SKM-1 (cell line): ENCODE measurements around the gene TMEM140.
"Not testable (repeated sequence)": the region's sequence is repeated elsewhere in the genome, so short reads cannot be mapped to it uniquely, and the experiment has no call there.

Experiments
- DNase-seq: peaks from one replicate; lab custom pipeline; 2025; ENCODE audit not compliant: unreplicated experiment; lab: John Stamatoyannopoulos, UW

Gene TMEM140

DNA sequence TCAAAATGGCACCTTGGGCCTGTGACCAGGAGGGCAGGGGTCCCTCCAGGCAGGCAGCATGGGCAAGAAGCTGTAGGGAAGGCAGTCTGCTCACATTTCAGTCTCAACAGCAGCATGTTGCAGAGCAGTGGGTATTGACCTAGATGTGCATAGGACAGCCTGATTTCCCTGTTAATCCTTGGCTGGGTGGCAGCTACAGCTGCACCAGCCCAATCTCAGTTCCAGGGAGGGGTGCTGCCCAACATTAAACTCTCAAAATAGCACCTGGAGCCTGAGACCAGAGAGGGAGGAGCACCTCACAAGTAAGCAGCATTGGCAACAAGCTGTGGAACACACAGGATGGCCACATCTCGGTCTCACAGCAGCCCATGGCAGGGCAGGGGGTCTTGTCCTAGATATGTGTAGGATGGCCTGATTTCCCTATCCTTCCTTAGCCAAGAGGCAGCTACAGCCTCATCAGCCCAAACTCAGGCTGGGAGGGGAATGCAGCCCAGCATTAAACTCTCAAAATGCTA lies 10.3 kb downstream of the TMEM140 start:
- DNase-seq: no peak

GRCh38 chr7:135158874-135159273 lies 11.0 kb downstream of the TMEM140 start:
- no peak for DNase-seq

- no peak for DNase-seq
These were observed 11.7 kb downstream of the TMEM140 start for GRCh38 chr7:135159359-135160085.

DNA sequence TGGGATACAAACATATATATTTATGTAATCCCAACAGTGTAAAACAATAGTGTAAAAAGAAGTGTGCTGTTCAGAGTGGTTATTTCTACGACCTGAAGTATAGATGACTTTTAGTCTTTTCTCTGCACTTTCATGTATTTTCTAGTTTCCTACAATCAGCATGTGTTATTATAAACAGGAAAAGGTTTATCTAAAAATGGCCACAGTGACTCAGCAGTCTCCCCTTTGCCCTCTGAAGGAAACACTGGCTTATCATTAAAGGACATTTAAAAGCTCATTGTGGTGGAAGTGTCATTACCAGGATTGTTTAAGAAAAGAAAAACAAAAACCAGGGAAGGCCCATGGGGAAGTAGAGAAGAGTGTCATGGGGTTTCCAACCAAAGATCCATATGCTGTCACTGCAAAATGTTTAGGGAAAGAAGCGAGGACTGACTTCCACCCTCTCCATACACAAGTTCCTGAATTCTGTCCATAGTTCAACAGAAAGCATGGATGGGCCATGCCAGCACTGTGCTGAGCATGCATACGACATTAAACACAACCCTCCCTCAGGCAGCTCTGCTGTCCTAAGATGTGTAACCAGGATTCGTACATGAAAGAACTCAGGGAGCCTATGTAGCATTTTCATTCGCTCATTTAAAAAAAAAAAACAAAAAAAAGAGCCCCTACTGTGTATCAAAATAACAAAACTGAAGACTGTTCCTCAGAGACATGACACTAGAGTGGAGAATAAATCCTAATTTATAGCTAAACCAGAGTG lies 12.4 kb downstream of the TMEM140 start:
- no peak for DNase-seq

DNA sequence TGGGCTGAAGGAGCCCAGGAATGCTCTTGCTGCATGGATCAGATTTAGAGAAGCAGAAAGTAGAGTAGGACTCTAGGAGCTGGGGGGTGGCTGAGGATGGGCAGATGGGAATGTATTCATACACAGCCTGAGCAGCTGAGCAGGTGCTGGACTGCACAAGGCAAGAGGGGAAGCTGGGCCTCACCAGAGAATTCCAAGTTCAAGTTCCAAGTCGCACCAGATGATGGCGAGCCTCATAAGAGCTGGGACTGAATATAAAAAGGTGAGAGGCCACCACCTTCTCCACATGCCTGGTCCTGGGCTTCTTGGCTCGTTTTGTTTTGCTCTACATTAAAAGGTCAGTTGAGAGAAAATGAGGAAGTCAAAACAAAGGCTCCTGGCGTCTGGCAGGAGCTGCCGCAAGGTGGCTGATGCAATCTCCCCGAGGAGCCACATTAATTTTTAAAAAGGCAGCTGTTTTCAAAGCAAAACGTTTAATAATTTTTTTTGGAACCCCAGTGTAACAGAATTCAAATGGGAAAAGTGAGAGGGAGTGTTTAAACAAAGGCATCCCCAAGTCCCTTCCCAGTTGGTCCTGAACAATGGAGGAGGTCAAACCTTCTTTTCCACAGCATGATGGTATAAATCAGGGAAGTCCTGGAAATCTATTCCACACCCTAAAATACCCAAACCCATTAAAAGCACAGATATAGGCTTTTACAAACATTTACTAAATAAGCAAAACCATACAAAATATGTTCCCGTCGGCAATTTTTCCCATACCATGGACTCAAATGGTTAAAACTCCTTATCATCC lies 13.2 kb downstream of the TMEM140 start:
- DNase-seq: peak; percentile 48

DNA sequence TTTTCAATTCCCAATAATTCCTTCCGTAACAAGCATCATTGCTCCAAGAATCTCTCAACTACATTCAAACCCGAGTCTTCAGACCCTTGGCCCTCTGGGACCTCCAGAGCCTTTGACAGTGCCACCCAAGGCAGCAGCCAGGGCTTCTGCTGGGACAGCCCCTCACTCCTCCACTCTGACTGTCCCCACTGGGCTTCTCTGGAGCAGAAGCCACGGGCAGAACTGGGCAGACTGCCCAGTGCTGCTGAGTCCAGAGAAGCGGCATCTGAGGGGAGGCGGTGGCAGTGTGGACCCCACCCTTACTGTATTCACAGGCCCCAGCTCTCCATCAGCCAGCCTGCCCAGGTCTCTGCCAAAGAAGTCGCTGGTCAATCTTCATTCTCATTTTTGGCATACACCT lies 13.8 kb downstream of the TMEM140 start:
- no peak for DNase-seq

DNA sequence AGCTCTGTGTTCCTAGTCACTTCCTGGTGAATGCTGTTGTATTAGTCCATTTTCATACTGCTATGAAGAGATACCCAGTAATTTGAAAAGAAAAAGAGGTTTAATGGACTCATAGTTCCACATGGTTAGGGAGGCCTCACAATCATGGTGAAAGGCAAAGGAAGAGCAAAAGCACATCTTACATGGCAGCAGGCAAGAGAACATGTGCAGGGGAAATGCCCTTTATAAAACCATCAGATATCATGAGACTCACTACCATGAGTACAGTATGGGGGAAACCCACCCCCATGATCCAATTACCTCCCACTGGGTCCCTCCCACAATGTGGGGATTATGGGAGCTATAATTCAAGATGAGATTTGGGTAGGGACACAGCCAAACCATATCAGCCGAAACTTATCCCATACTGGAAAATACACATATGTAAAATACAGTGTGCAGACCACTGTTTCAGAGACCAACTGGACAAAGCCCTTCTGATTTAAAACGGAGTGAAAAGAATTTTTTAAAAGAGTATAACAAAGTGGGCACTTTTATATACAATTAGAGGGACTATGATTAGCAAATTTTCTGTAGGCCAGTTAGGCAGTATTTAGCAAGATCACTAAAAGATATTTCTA lies 14.6 kb downstream of the TMEM140 start:
- DNase-seq: no peak

- DNase-seq: no peak
These were observed 16.6 kb downstream of the TMEM140 start for GRCh38 chr7:135164357-135165061.

DNA sequence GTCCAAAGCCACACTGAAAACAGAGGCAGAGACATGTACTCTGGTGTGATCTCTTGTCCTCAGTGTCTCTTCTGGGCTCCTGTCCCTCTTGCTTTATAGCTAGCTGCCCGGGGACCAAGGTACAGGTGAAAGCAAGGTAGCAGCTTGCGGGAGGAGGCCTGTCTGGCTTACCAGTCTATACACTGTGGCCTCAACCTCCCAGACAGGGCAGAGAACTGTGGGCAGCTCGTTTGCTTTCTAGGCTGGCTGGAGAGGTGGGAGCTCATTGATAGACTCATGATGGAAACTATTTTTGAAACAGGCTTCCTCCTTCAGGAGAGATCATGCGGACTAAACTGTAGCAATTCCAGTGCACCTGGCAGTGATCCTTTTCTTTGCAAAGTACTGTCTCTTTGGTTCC lies 18.0 kb downstream of the TMEM140 start:
- no peak for DNase-seq

DNA sequence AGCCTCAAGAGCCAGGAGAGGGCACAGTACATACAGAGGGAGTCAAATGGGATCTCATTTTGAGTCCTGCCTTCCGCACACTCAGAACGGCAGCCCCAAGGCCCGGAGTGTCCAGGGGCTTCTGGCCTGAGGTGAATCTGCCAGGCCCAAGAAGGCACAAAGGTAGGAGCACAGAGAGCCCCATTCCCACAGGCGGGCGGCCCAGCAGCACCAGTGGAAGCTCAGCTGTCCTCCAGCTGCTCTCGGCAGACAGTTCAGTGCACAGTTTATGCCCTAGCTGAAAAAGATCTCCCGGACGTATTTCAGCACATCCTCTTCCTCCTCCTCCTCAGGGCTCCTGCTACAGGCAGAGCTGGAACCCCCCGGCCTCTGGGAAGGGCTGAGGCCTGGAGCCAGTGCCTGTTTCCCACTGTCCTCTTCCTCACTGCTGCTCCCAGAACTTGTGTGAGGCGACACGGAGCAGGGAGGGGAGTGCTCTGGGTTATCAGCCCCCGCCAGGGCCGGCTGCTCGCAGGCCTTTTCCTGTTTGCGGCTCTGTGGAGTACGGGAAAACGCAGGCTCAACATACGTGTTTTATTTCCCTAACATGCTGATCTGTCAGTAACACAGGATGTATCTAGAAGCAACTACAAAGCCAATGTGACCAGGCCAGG lies 18.6 kb downstream of the TMEM140 start:
- DNase-seq: no peak

DNA sequence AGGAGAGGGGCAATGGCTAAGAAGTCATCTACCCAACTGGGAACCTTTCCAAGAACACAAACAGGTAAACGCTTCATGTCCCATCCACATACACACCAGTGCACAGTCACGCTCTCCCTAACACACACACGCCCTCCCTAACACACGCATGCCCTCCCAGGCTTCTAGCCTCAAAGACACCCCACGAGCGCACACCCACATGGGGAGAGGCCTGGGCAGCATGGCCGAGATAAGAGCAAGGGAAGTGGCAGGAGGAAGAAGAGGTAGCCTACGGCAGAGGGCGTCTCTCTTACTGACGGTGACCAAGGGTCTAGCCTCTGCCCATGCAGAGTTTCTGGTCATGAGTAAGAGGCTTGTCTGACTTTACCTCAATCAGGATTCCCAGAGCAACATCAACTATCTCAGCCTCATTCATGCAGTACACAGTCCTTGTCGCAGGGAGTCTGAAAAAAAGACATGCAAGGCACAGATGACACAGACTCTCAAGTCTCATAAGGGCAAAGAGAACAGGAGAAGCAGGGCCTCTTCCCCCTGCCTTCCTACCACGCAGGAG lies 19.6 kb downstream of the TMEM140 start:
- DNase-seq: no peak

- DNase-seq: no peak
These were observed 20.1 kb downstream of the TMEM140 start for GRCh38 chr7:135168001-135168400.

GRCh38 chr7:135168489-135169140 lies 20.7 kb downstream of the TMEM140 start:
- no peak for DNase-seq

- peak; percentile 52 for DNase-seq
These were observed 21.5 kb downstream of the TMEM140 start for GRCh38 chr7:135169141-135169963.

GRCh38 chr7:135169964-135170273 lies 22.0 kb downstream of the TMEM140 start:
- DNase-seq: no peak

DNA sequence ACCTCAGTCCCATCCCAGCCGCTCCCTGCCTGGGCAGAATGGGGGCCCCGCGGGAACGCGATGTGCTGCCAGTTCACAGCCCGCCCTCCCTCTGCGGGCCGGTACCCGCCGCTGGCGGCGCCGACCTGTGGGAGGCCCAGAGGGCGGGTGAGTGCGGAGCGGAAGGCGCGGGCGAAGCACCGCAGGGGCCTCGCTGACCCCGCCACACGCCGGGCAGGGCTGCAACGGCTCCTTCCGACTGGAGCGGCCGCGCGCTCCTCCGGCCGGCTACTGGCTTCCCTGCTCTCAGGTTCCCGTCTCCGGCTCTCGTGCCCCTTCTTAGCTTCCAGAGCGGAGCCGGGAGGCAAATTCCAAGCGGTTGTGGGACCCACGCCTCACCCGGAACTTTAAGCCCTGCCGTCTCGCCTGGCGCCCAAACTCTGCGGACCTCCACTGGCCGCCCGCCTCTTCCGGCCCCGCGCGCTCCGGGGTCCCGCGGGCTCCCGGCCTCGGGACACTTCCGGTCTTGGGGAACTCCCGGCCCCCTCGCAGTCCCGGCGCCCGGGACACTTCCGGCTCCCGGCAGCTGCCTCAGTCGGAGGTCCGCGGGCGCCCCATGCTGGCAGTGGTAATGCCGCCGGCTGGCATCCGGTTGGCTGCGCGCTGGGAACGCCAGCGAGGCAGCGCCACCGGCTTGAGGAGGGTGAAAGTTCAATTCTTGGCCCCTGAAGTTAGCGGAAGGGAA lies 22.6 kb downstream of the TMEM140 start, which contains the start of gene CYREN:
TSS of gene CYREN (minus strand) at position 434 of the 724 bp plus-strand sequence. CDS start 1,785 bp downstream, outside the sequence.
- peak; percentile 87 for DNase-seq

- DNase-seq: not testable (repeated sequence)
These were observed 23.2 kb downstream of the TMEM140 start for GRCh38 chr7:135170998-135171481.
